Effector memory CD8-positive, alpha-beta T cell (primary cell): Measurements from ENCODE around the gene FN3K.

Experiments
- ATAC-seq: fragments of 150-1000 bp; cut with Tn5 transposase; replicated peaks from 2 replicates; pipeline ENCODE4 v1.10.0; 2021; ENCODE audit warnings: mild to moderate bottlenecking, moderate library complexity
- DNase-seq, 3 experiments: peaks; one replicate each; pipeline ENCODE4 v3.0.0; 2021
- H3K27ac Mint-ChIP-seq, 2 donors: one replicate each; pipeline ENCODE4 v1.8.0; 2022; ENCODE audit warnings: mild to moderate bottlenecking in 2 of 2, mixed read lengths in 2 of 2, moderate library complexity in 2 of 2
- H3K27me3 Mint-ChIP-seq, 2 donors: one replicate each; pipeline ENCODE4 v1.8.0; 2022; ENCODE audit warnings: mixed read lengths in 2 of 2
- H3K36me3 Mint-ChIP-seq: one replicate; pipeline ENCODE4 v1.8.0; 2022; ENCODE audit warnings: mild to moderate bottlenecking, moderate library complexity, mixed read lengths; ENCODE audit not compliant: insufficient read depth
- H3K4me1 Mint-ChIP-seq, 2 donors: one replicate each; pipeline ENCODE4 v1.8.0; 2022; ENCODE audit warnings: low read depth in 2 of 2, mixed read lengths in 2 of 2
- H3K4me3 Mint-ChIP-seq, 2 donors: one replicate each; pipeline ENCODE4 v1.8.0; 2022; ENCODE audit warnings: mild to moderate bottlenecking in 2 of 2, mixed read lengths in 2 of 2, moderate library complexity in 2 of 2
- H3K9me3 Mint-ChIP-seq, 2 donors: one replicate each; pipeline ENCODE4 v1.8.0; 2022; ENCODE audit warnings: mixed read lengths in 2 of 2

Gene FN3K

GRCh38 chr17:82793974-82794630 lies 58.7 kb downstream of the FN3K start:
- Mint-ChIP-seq H3K27me3 (no peaks in the 10 kb centered on the region), H3K27ac (no peak overlapping the region), H3K4me1 (peaks cover 4 to 14% of the 10 kb centered on the region in 2 donors), H3K9me3 (no peaks in the 10 kb centered on the region), H3K4me3 (no peak overlapping the region), H3K36me3 (peaks cover 16% of the 10 kb centered on the region)
- DNase-seq (no peak), ATAC-seq (no peak)

- Mint-ChIP-seq H3K27me3 (no peaks in the 10 kb centered on the region), H3K4me3 (no peak overlapping the region), H3K27ac (peak overlapping the region; percentile 65 to 70), H3K9me3 (no peaks in the 10 kb centered on the region), H3K4me1 (peaks cover 4 to 11% of the 10 kb centered on the region in 2 donors), H3K36me3 (peaks cover 16% of the 10 kb centered on the region)
- DNase-seq = no peak
- no peak for ATAC-seq
These were observed 59.5 kb downstream of the FN3K start for GRCh38 chr17:82794781-82795482.

- Mint-ChIP-seq H3K9me3 (no peaks in the 10 kb centered on the region), H3K27me3 (no peaks in the 10 kb centered on the region), H3K27ac (peak overlapping the region; percentile 46 to 70), H3K4me1 (peaks cover 3 to 9% of the 10 kb centered on the region in 2 donors), H3K36me3 (peaks cover 16% of the 10 kb centered on the region), H3K4me3 (no peak overlapping the region)
- ATAC-seq (no peak), DNase-seq (no peak)
These were observed 60.2 kb downstream of the FN3K start for GRCh38 chr17:82795615-82796014.

GRCh38 chr17:82797061-82797460 lies 61.6 kb downstream of the FN3K start:
- Mint-ChIP-seq H3K4me3 (no peak overlapping the region), H3K27ac (peak overlapping the region in 1 of 2 donors; percentile 36), H3K4me1 (peaks cover 2 to 13% of the 10 kb centered on the region in 2 donors), H3K36me3 (peaks cover 16% of the 10 kb centered on the region), H3K27me3 (no peaks in the 10 kb centered on the region), H3K9me3 (no peaks in the 10 kb centered on the region)
- DNase-seq = no peak
- no peak for ATAC-seq

GRCh38 chr17:82798752-82799151 lies 63.3 kb downstream of the FN3K start:
- H3K27ac Mint-ChIP-seq = peak overlapping the region in 1 of 2 donors; percentile 60
- ATAC-seq = no peak
- H3K9me3 Mint-ChIP-seq = no peaks in the 10 kb centered on the region
- no peaks in the 10 kb centered on the region for H3K27me3 Mint-ChIP-seq
- no peak for DNase-seq
- H3K4me3 Mint-ChIP-seq = no peak overlapping the region
- H3K36me3 Mint-ChIP-seq = peaks cover 16% of the 10 kb centered on the region
- H3K4me1 Mint-ChIP-seq = peaks cover 8 to 14% of the 10 kb centered on the region in 2 donors

GRCh38 chr17:82799591-82799990 lies 64.2 kb downstream of the FN3K start:
- H3K4me1 Mint-ChIP-seq = peaks cover 9 to 14% of the 10 kb centered on the region in 2 donors
- ATAC-seq (peak; percentile 48), DNase-seq (no peak)
- peak overlapping the region in 1 of 2 donors; percentile 76 for H3K27ac Mint-ChIP-seq
- H3K27me3 Mint-ChIP-seq = no peaks in the 10 kb centered on the region
- peaks cover 16% of the 10 kb centered on the region for H3K36me3 Mint-ChIP-seq
- no peak overlapping the region for H3K4me3 Mint-ChIP-seq
- H3K9me3 Mint-ChIP-seq = no peaks in the 10 kb centered on the region
